Medulla oblongata (tissue), 1 donor: Measurements from ENCODE around the gene NMT1.

ENCODE experiments used
- DNase-seq: peaks from one replicate; pipeline ENCODE4 v3.0.0-alpha.2; 2015; ENCODE audit errors: extremely low spot score

Gene NMT1

GRCh38 chr17:45135978-45136791, 75.1 kb downstream of the NMT1 start:
- DNase-seq = no peak

- no peak for DNase-seq
Observed at GRCh38 chr17:45136846-45137560, 75.9 kb downstream of the NMT1 start.

GRCh38 chr17:45137561-45138305, 76.6 kb downstream of the NMT1 start:
- no peak for DNase-seq

- no peak for DNase-seq
Observed at GRCh38 chr17:45138911-45139532, 77.9 kb downstream of the NMT1 start.

- no peak for DNase-seq
Observed at GRCh38 chr17:45139533-45139920, 78.4 kb downstream of the NMT1 start.

- DNase-seq = no peak
Observed at GRCh38 chr17:45143094-45143670, 82.1 kb downstream of the NMT1 start.

GRCh38 chr17:45143767-45144198, 82.7 kb downstream of the NMT1 start:
- peak; percentile 73 for DNase-seq

- DNase-seq = peak; percentile 60
Observed at GRCh38 chr17:45144199-45145034, 83.3 kb downstream of the NMT1 start.

- DNase-seq = no peak
Observed at GRCh38 chr17:45145035-45145389, 83.9 kb downstream of the NMT1 start.

GRCh38 chr17:45146166-45146565, 85.0 kb downstream of the NMT1 start:
- no peak for DNase-seq

- DNase-seq = no peak
Observed at GRCh38 chr17:45146592-45146889, 85.4 kb downstream of the NMT1 start.

- DNase-seq = no peak
Observed at GRCh38 chr17:45146890-45147580, 85.9 kb downstream of the NMT1 start.

GRCh38 chr17:45147581-45148182, 86.6 kb downstream of the NMT1 start:
- DNase-seq = peak; percentile 94

- DNase-seq = peak; percentile 100
Observed at GRCh38 chr17:45148183-45149036, 87.3 kb downstream of the NMT1 start, which contains the start of gene HEXIM1. Gene HEXIM1, plus strand, starts transcription at chr17:45148475. Its CDS starts 716 bp downstream, at chr17:45149191.

GRCh38 chr17:45149037-45149668, 88.0 kb downstream of the NMT1 start:
- peak; percentile 92 for DNase-seq

- DNase-seq = peak; percentile 65
Observed at GRCh38 chr17:45149669-45150664, 88.8 kb downstream of the NMT1 start.
